ENCODE measurements around the gene IFNK.

Gene IFNK

GRCh38 chr9:27566118-27566517 lies 42.0 kb downstream of the IFNK start:
- peaks cover 17% of the 10 kb centered on the region for H3K36me3 Mint-ChIP-seq
- no peak overlapping the region for H3K27ac Mint-ChIP-seq
- no peaks in the 10 kb centered on the region for H3K27me3 Mint-ChIP-seq
- peaks cover 17% of the 10 kb centered on the region for H3K4me1 Mint-ChIP-seq
- H3K4me3 Mint-ChIP-seq = no peak overlapping the region
- no peaks in the 10 kb centered on the region for H3K9me3 Mint-ChIP-seq
- ATAC-seq = no peak

- no peak for ATAC-seq
These were observed 45.3 kb downstream of the IFNK start for GRCh38 chr9:27569406-27569805.

GRCh38 chr9:27571011-27571410 lies 46.9 kb downstream of the IFNK start:
- H3K36me3 Mint-ChIP-seq = peaks cover 11% of the 10 kb centered on the region
- H3K27ac Mint-ChIP-seq = no peak overlapping the region
- no peaks in the 10 kb centered on the region for H3K9me3 Mint-ChIP-seq
- ATAC-seq = no peak
- H3K4me1 Mint-ChIP-seq = peaks cover 29% of the 10 kb centered on the region
- H3K4me3 Mint-ChIP-seq = no peak overlapping the region
- H3K27me3 Mint-ChIP-seq = no peaks in the 10 kb centered on the region

More at GRCh38 chr9:27569406-27569805, 45.3 kb downstream of the IFNK start:
- Mint-ChIP-seq H3K9me3 (no peaks in the 10 kb centered on the region), H3K4me3 (no peak overlapping the region), H3K36me3 (peaks cover 11% of the 10 kb centered on the region), H3K27ac (no peak overlapping the region), H3K4me1 (peaks cover 25% of the 10 kb centered on the region), H3K27me3 (no peaks in the 10 kb centered on the region)

GRCh38 chr9:27572061-27572460 lies 48.0 kb downstream of the IFNK start:
- Mint-ChIP-seq H3K9me3 (no peaks in the 10 kb centered on the region), H3K4me1 (peaks cover 29% of the 10 kb centered on the region), H3K27me3 (no peaks in the 10 kb centered on the region), H3K4me3 (peak overlapping the region; percentile 94), H3K27ac (peak overlapping the region; percentile 99), H3K36me3 (peaks cover 5% of the 10 kb centered on the region)
- no peak for ATAC-seq

GRCh38 chr9:27572566-27572917 lies 48.5 kb downstream of the IFNK start:
- Mint-ChIP-seq H3K36me3 (peaks cover 2% of the 10 kb centered on the region), H3K4me1 (peaks cover 29% of the 10 kb centered on the region), H3K9me3 (no peaks in the 10 kb centered on the region), H3K27me3 (no peaks in the 10 kb centered on the region), H3K4me3 (peak overlapping the region; percentile 94), H3K27ac (peak overlapping the region; percentile 99)
- peak; percentile 68 for ATAC-seq

- Mint-ChIP-seq H3K4me3 (peak within 1 kb of the TSS; percentile 94), H3K4me1 (peaks cover 29% of the 10 kb centered on the region), H3K36me3 (peaks cover 2% of the 10 kb centered on the region), H3K27ac (peak within 1 kb of the TSS; percentile 99), H3K27me3 (no peaks in the 10 kb centered on the region), H3K9me3 (peaks cover 2% of the 10 kb centered on the region)
- peak; percentile 93 for ATAC-seq
These were observed 49.0 kb downstream of the IFNK start, which contains the start of gene C9orf72 for GRCh38 chr9:27572918-27573633. TSS of gene C9orf72 (minus strand) at chr9:27573481. CDS start at chr9:27567120, 6,361 bp downstream.

- Mint-ChIP-seq H3K4me3 (peak overlapping the region; percentile 90), H3K27ac (peak overlapping the region; percentile 99), H3K36me3 (peaks cover 5% of the 10 kb centered on the region)
These were observed 49.8 kb downstream of the IFNK start for GRCh38 chr9:27573634-27574590.

More at GRCh38 chr9:27573634-27574590, 49.8 kb downstream of the IFNK start:
- no peaks in the 10 kb centered on the region for H3K27me3 Mint-ChIP-seq
- peaks cover 29% of the 10 kb centered on the region for H3K4me1 Mint-ChIP-seq
- ATAC-seq = peak; percentile 96
- peaks cover 10% of the 10 kb centered on the region for H3K9me3 Mint-ChIP-seq
